GM19193 (cell line): ENCODE results near the gene GRK4.

ENCODE experiments used
- POLR2A ChIP-seq: IDR thresholded peaks from 4 replicates; pipeline ENCODE4 v1.6.1; 2011; ENCODE audit not compliant: insufficient read depth, insufficient read length; ENCODE audit errors: extremely low read depth

The GRK4 gene

GRCh38 chr4:2963175-2963965 is at the start of gene GRK4, which contains the start of gene NOP14:
GRK4 (plus strand) TSS chr4:2963571; CDS start chr4:2964071, 500 bp downstream.
NOP14 (minus strand) TSS chr4:2963406; CDS start chr4:2963319, 87 bp downstream.
- TF ChIP-seq POLR2A: peak; percentile 88

GRCh38 chr4:2914256-2915126 is 48.9 kb upstream of the GRK4 start:
- TF ChIP-seq POLR2A: no peak

- TF ChIP-seq POLR2A: no peak
Observed at GRCh38 chr4:2915789-2916188, 47.6 kb upstream of the GRK4 start.

DNA sequence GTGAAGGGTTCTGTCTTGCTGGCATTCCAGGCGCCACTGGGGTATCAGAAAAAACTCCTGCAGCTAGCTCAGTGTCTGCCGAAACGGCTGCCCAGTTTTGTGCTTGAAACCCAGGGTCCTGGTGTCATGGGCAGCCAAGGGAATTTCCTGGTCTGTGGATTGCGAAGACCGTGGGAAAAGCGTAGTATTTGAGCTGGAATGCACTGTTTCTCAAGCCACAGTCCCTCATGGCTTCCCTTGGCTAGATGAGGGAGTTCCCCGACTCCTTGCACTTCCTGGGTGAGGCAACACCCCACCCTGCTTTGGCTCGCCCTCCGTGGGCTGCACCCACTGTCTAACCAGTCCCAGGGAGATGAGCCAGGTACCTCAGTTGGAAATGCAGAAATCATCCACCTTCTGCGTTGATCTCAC is 40.2 kb upstream of the GRK4 start:
- TF ChIP-seq POLR2A: no peak

DNA sequence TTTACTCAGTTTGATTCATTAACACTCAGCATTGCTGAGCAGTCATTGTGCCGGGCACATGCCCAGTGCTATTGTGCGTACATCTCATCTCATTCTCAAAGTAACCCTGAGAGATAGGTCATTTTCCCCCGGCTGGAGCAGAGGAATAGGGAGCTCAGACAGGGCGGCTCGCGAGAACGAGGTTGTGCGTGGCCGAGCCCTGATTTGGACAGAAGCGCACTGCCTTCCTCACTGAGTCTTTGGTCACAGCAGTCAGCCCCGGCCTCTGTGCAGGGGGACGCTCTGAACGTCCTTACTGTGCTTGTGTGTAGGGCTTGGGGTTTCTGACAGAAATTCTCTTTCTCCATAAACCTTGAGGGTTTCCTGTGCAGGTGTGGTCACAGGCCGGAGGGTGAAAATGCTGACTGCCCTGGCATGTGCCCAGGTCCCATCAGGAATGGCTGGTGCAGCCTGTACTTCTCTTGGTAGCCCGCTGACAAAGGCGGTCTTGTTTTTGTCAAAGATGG is 39.6 kb upstream of the GRK4 start:
- no peak for TF ChIP-seq POLR2A

GRCh38 chr4:2924286-2924685 is 39.1 kb upstream of the GRK4 start:
- no peak for TF ChIP-seq POLR2A

DNA sequence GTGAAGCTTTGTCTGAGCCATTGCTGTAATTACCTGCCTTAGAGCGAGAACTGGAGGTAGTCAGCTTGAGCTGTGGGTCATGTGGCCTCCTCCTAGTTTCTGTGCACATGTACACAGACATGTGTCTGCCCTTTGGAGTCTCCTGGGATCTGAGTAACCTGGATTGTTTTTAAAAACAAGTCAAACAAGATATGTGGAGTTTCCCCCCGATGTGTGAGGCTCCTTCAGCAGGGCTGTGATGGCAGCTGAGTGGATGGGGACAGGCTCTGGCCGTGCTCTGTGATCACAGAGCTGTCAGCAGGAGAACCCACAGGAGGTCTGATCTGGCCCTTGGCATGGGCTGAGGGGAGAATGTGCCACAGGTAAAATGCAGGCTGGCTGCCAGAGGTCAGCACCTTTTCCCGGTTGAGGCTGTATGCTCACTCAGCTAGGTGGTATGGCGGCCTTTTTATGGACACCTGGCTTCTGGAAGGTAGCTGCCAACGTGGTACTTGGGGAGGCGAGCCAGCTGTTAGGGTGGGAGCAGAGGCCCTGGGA is 38.5 kb upstream of the GRK4 start:
- TF ChIP-seq POLR2A: no peak

DNA sequence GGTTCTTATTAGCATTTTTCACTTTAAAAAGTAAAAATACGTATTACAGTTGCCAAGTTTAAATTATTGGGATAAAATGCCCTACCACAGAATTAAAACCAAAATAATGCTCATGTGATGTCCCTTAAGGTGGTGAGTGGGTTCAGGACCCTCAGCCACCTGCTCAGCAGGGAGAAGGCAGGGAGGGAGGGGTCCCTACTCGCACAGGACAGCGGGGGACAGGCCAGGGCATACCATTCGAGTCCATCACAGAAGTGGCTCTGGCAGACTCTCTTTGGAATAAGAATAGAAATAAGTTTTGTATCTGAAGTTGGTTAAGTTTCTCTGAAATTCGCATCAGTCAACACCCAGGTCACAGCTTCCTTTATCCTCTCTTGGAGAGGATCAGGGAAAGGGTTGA is 37.9 kb upstream of the GRK4 start:
- TF ChIP-seq POLR2A: no peak

DNA sequence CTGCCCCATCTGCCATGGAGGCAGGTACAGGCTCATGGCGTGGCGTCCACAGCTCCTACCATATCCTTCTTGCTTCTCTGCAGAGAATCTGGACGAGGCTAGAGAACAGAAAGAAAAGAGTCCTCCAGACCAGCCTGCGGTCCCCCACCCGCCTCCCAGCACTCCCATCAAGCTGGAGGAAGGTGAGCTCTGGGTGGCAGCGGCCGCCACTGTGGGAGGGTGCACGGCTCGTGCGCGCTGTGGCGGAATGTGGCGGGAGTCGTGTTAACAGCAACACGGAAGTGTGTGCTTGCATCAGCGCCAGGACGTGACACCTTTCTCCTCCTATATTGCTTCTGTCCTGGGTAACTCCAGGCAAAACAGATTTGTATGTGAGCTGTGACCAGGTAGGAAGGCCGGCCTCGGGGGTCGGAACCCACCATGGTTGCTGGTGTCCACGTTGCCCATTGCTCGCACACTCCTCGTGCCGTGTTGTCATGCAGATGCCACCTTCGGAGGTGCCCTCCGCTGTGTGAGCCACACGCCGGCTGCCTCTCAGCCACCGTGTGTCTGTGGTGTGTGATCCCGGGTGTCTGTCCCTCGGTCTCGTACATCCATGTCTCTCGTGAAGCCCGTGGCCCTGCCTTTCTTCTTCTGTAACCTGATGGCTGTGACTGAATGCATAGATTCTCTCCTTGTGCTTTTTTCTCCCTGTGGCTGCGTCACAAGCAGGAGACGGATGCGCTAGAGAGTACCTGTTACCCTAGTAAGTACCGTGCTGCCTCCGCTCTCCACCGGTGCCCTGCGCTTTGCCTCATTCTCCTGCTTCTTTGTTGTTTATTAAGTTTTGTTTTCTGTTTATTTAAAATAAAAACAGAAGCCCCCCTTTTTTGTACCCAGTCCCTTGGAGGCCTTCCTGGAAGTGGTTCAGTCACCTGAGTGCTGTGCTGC is 37.2 kb upstream of the GRK4 start:
- no peak for TF ChIP-seq POLR2A

- no peak for TF ChIP-seq POLR2A
Observed at GRCh38 chr4:2927016-2927695, 36.2 kb upstream of the GRK4 start.

DNA sequence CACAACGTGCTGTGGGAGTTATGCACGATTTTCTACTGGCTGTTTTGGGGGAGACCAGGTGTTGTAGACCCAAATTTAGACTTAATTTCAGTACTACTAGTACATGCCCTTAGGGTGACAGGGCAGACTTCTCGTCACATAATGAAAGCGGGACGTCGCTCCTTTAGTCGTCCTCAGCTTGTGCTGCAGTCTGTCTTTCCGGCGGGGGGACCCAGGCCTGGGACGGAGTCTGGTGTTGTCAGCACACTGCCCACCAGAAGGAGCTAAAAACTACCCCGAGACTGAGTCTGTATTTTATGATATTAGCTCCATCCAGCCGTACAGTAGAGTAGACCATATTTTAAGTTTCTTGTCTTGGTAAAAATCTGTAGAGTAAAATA is 35.7 kb upstream of the GRK4 start:
- TF ChIP-seq POLR2A: no peak

DNA sequence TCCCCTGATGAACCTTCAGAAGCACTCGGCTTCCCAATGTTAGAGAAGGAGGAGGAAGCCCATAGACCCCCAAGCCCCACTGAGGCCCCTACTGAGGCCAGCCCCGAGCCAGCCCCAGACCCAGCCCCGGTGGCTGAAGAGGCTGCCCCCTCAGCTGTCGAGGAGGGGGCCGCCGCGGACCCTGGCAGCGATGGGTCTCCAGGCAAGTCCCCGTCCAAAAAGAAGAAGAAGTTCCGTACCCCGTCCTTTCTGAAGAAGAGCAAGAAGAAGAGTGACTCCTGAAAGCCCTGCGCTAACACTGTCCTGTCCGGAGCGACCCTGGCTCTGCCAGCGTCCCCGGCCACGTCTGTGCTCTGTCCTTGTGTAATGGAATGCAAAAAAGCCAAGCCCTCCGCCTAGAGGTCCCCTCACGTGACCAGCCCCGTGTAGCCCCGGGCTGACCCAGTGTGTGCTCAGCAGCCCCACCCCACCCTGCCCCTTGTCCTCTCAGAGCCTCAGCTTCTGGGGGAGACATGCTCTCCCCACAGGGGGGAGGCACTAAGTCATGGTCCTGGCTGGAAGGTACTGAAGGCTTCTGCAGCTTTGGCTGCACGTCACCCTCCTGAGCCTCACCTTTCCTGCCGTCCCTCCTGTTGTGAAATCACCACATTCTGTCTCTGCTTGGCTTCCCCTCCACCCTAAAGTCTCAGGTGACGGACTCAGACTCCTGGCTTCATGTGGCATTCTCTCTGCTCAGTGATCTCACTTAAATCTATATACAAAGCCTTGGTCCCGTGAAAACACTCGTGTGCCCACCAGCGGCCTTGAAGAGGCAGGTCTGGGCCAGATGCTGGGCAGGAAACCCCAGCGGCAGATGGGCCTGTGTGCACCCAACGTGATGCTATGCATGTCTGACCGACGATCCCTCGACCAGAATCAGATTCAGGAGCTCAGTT is 34.9 kb upstream of the GRK4 start:
- TF ChIP-seq POLR2A: no peak

GRCh38 chr4:2929469-2929868 is 33.9 kb upstream of the GRK4 start:
- no peak for TF ChIP-seq POLR2A
